Tibial nerve (tissue), 4 donors: ENCODE measurements around the gene SERF2. TPM values are rescaled to one million over a fixed set of nuclear protein-coding genes. Genes with fewer than 3 reads are reported as not detected.

Source experiments
- DNase-seq, 2 donors: peaks; one replicate each; pipeline ENCODE4 v3.0.0-alpha.2; 2019; ENCODE audit warnings: low spot score in 2 of 2
- H3K27ac ChIP-seq, 4 donors: fragments of 200-600 bp; sonication (generic) in 3 of 4; one replicate each; pipeline ENCODE4 v1.5.1; 2017 to 2019; ENCODE audit warnings: mild to moderate bottlenecking in 1 of 4
- H3K27me3 ChIP-seq, 2 donors: fragments of 200-600 bp; sonication (generic) in 1 of 2; one replicate each; pipeline versions ENCODE4 v1.5.1 to v1.6.0; 2017 to 2019
- H3K36me3 ChIP-seq, 3 donors: fragments of 200-600 bp; sonication (generic); one replicate each; pipeline ENCODE4 v1.5.1; 2018 to 2019
- H3K4me1 ChIP-seq, 4 donors: fragments of 200-600 bp; sonication (generic) in 3 of 4; one replicate each; pipeline ENCODE4 v1.5.1; 2017 to 2019
- H3K4me3 ChIP-seq, 4 donors: fragments of 200-600 bp; sonication (generic) in 3 of 4; one replicate each; pipeline ENCODE4 v1.5.1; 2017 to 2019; ENCODE audit warnings: mild to moderate bottlenecking in 1 of 4, moderate library complexity in 1 of 4
- H3K9me3 ChIP-seq, 4 donors: fragments of 200-600 bp; sonication (generic) in 3 of 4; one replicate each; pipeline ENCODE4 v1.5.1; 2017 to 2019
- CTCF ChIP-seq, 5 experiments: fragments of 200-600 bp in 3 of 5; fragments of 450-650 bp in 2 of 5; sonication (generic) in 3 of 5; IDR thresholded peaks; one replicate each; pipeline ENCODE4 v1.5.1; 2016 to 2019; ENCODE audit warnings: antibody characterized with exemption in 5 of 5, mild to moderate bottlenecking in 3 of 5, moderate library complexity in 2 of 5
- EP300 ChIP-seq, 2 donors: sonication (generic); formaldehyde crosslinking; IDR thresholded peaks; one replicate each; pipeline ENCODE4 v1.6.1; 2017; ENCODE audit warnings: antibody characterized with exemption in 2 of 2, mild to moderate bottlenecking in 1 of 2
- POLR2A ChIP-seq, 2 donors: fragments of 450-650 bp; IDR thresholded peaks; one replicate each; pipeline ENCODE4 v1.6.1; 2017; ENCODE audit warnings: antibody characterized with exemption in 2 of 2, mild to moderate bottlenecking in 2 of 2, moderate library complexity in 2 of 2
- WGBS, 2 donors: methylation state at CpG; one replicate each; pipeline ENCODE4 v1.1.5; 2018; 5-methylcytosine and 5-hydroxymethylcytosine counted together
- total RNA-seq, 4 donors: library from RNA; depleted of rRNA; stranded (reverse); fragments of >200 nt; gene quantifications; one replicate each; pipeline ENCODE4 v1.1.0, GENCODE V29; 2016

Gene SERF2
- total RNA-seq, 4 donors from 2014 or later, result 698 to 988 (median 804) TPM

- peaks cover 0 to 61% (median 20%) of the 10 kb centered on the region in 4 donors for H3K4me1 ChIP-seq
- H3K27me3 ChIP-seq, result no peaks in the 10 kb centered on the region
- WGBS, 2 donors, result 67 to 72% methylated on average over 6 of the region's 6 CpGs
- no peak overlapping the region for H3K27ac ChIP-seq
- no peak for DNase-seq
- no peaks in the 10 kb centered on the region for H3K9me3 ChIP-seq
- TF ChIP-seq POLR2A (IDR thresholded peaks at IDR 0.05) (no peak), CTCF (IDR thresholded peaks at IDR 0.05) (no peak), EP300 (IDR thresholded peaks at IDR 0.05) (no peak)
- H3K4me3 ChIP-seq, result no peak overlapping the region
- H3K36me3 ChIP-seq, result peaks cover 0 to 45% (median 8%) of the 10 kb centered on the region in 3 donors
Observed at GRCh38 chr15:43751885-43752284, 40.2 kb upstream of the SERF2 start.

GRCh38 chr15:43762824-43763223 lies 29.3 kb upstream of the SERF2 start:
- no peaks in the 10 kb centered on the region for H3K27me3 ChIP-seq
- no peak overlapping the region for H3K27ac ChIP-seq
- H3K9me3 ChIP-seq, result no peaks in the 10 kb centered on the region
- H3K4me3 ChIP-seq, result no peak overlapping the region
- 81 to 82% methylated on average over 6 of the region's 6 CpGs for WGBS, 2 donors
- DNase-seq, result no peak
- H3K4me1 ChIP-seq, result no peaks in the 10 kb centered on the region
- TF ChIP-seq POLR2A (IDR thresholded peaks at IDR 0.05) (no peak), EP300 (IDR thresholded peaks at IDR 0.05) (no peak), CTCF (IDR thresholded peaks at IDR 0.05) (no peak)
- peaks cover 0 to 98% (median 40%) of the 10 kb centered on the region in 3 donors for H3K36me3 ChIP-seq

GRCh38 chr15:43763819-43764446 lies 28.2 kb upstream of the SERF2 start:
- Histone ChIP-seq H3K4me3 (no peak overlapping the region), H3K27me3 (no peaks in the 10 kb centered on the region), H3K4me1 (no peaks in the 10 kb centered on the region), H3K36me3 (peaks cover 0 to 98% (median 40%) of the 10 kb centered on the region in 3 donors), H3K27ac (no peak overlapping the region), H3K9me3 (no peaks in the 10 kb centered on the region)
- no peak for DNase-seq
- TF ChIP-seq POLR2A (IDR thresholded peaks at IDR 0.05) (no peak), CTCF (IDR thresholded peaks at IDR 0.05) (no peak), EP300 (IDR thresholded peaks at IDR 0.05) (no peak)
- 63 to 75% methylated on average over 2 of the region's 2 CpGs for WGBS, 2 donors

GRCh38 chr15:43769584-43770228 lies 22.4 kb upstream of the SERF2 start:
- H3K36me3 ChIP-seq, result peaks cover 0 to 89% (median 27%) of the 10 kb centered on the region in 3 donors
- H3K27ac ChIP-seq, result no peak overlapping the region
- no peak overlapping the region for H3K4me3 ChIP-seq
- H3K4me1 ChIP-seq, result no peaks in the 10 kb centered on the region
- DNase-seq, result peak in 1 of 2 donors; percentile 79
- H3K27me3 ChIP-seq, result no peaks in the 10 kb centered on the region
- no peaks in the 10 kb centered on the region for H3K9me3 ChIP-seq
- 66 to 67% methylated on average over 5 of the region's 5 CpGs for WGBS, 2 donors
- TF ChIP-seq EP300 (IDR thresholded peaks at IDR 0.05) (no peak), POLR2A (IDR thresholded peaks at IDR 0.05) (no peak), CTCF (IDR thresholded peaks at IDR 0.05) (peak; percentile 54 to 79 (median 56))

- 66 to 67% methylated on average over 2 of the region's 2 CpGs for WGBS, 2 donors
- DNase-seq, result no peak
- Histone ChIP-seq H3K27me3 (no peaks in the 10 kb centered on the region), H3K4me1 (peaks cover 0 to 14% (median 3%) of the 10 kb centered on the region in 4 donors), H3K36me3 (peaks cover 0 to 68% (median 26%) of the 10 kb centered on the region in 3 donors), H3K27ac (peak overlapping the region in 2 of 4 donors; percentile 9 to 52), H3K4me3 (no peak overlapping the region), H3K9me3 (no peaks in the 10 kb centered on the region)
- TF ChIP-seq EP300 (IDR thresholded peaks at IDR 0.05) (peak in 1 of 2 donors; percentile 41), CTCF (IDR thresholded peaks at IDR 0.05) (no peak), POLR2A (IDR thresholded peaks at IDR 0.05) (no peak)
Observed at GRCh38 chr15:43771816-43772215, 20.3 kb upstream of the SERF2 start.
